ENCODE results near the gene DIAPH2. TPM values are rescaled to one million over a fixed set of nuclear protein-coding genes. Genes with fewer than 3 reads are reported as not detected.

DIAPH2 gene
- total RNA-seq, 1 experiment from 2014 or later: 10.9 TPM

GRCh38 chrX:96650023-96650422, 34.6 kb upstream of the DIAPH2 start:
- no peaks in the 10 kb centered on the region for H3K79me2 ChIP-seq (ENCODE audit: insufficient read depth, low read length)
- no peaks in the 10 kb centered on the region for H3K36me3 ChIP-seq (ENCODE audit: control insufficient read depth in 1 of 2, insufficient read depth in 2 of 2, low read length in 2 of 2)
- no peak overlapping the region for H2AFZ ChIP-seq (ENCODE audit: low read depth, low read length, poor library complexity, severe bottlenecking)
- no TSS peak for BruUV-seq (replicated peaks)
- intact Hi-C loops (cut with micrococcal nuclease): no loop called here
- no peak overlapping the region for H3K4me2 ChIP-seq (ENCODE audit: low read length)
- no peaks in the 10 kb centered on the region for H3K9me3 ChIP-seq (ENCODE audit: control insufficient read depth in 1 of 2, insufficient read depth in 1 of 2, low read depth in 1 of 2, low read length in 2 of 2)
- no peaks in the 10 kb centered on the region for H3K9me2 ChIP-seq (ENCODE audit: insufficient read depth)
- no peaks in the 10 kb centered on the region for H4K20me1 ChIP-seq (ENCODE audit: insufficient read depth)
- no peak for TF ChIP-seq ATF3 (IDR thresholded peaks at IDR 0.05)
- TF ChIP-seq RAD21 (IDR thresholded peaks at IDR 0.05; ENCODE audit: low read depth): no peak
- TF ChIP-seq CBX3 (IDR thresholded peaks at IDR 0.05; ENCODE audit: low read depth): no peak
- no peak for TF ChIP-seq SRF (IDR thresholded peaks at IDR 0.05; ENCODE audit: low read depth)
- TF ChIP-seq CTCF (IDR thresholded peaks at IDR 0.05 in 2 of 3, conservative IDR thresholded peaks at IDR 0.05 in 1 of 3; ENCODE audit: borderline replicate concordance in 1 of 3, insufficient read depth in 1 of 3, low read depth in 2 of 3, low read length in 2 of 3): no peak
- no peak for TF ChIP-seq JUND (IDR thresholded peaks at IDR 0.05)
- no peak for TF ChIP-seq MAX (IDR thresholded peaks at IDR 0.05)
- H3K4me1 ChIP-seq (ENCODE audit: control insufficient read depth in 1 of 2, insufficient read depth in 2 of 2, low read length in 2 of 2): no peaks in the 10 kb centered on the region
- no peak overlapping the region for H3K4me3 ChIP-seq (replicated peaks in 1 of 2; ENCODE audit: low read depth in 1 of 2, low read length in 2 of 2)
- ChIA-PET RAD21 (ENCODE audit: low non-redundant PET in 1 of 2, low total read pairs in 2 of 2, uncharacterized antibody in 2 of 2, unreplicated experiment in 2 of 2) (no interaction called here), POLR2A (no interaction called here), CTCF (no interaction called here)
- no peak for DNase-seq (ENCODE audit: low read depth, low spot score)
- no peak overlapping the region for H3K9ac ChIP-seq (ENCODE audit: low read length)
- 0 out of 2 replicates have a peak, but pooled peaks cover 4% of the 10 kb centered on the region for H3K27me3 ChIP-seq (ENCODE audit: insufficient read depth, low read length)
- ATAC-seq: no peak
- H3K27ac ChIP-seq (ENCODE audit: low read depth, low read length): no peak overlapping the region

GRCh38 chrX:96655947-96656623, 28.6 kb upstream of the DIAPH2 start:
- no peaks in the 10 kb centered on the region for H3K9me2 ChIP-seq (ENCODE audit: insufficient read depth)
- no peak overlapping the region for H3K4me2 ChIP-seq (ENCODE audit: low read length)
- ATAC-seq (no peak), DNase-seq (ENCODE audit: low read depth, low spot score) (no peak)
- no peaks in the 10 kb centered on the region for H3K36me3 ChIP-seq (ENCODE audit: control insufficient read depth in 1 of 2, insufficient read depth in 2 of 2, low read length in 2 of 2)
- 0 out of 2 replicates have a peak, but pooled peaks cover 4% of the 10 kb centered on the region for H3K27me3 ChIP-seq (ENCODE audit: insufficient read depth, low read length)
- no TSS peak for BruUV-seq (replicated peaks)
- H3K9me3 ChIP-seq (ENCODE audit: control insufficient read depth in 1 of 2, insufficient read depth in 1 of 2, low read depth in 1 of 2, low read length in 2 of 2): no peaks in the 10 kb centered on the region
- intact Hi-C loops (cut with micrococcal nuclease): no loop called here
- no peaks in the 10 kb centered on the region for H3K79me2 ChIP-seq (ENCODE audit: insufficient read depth, low read length)
- no peak overlapping the region for H3K27ac ChIP-seq (ENCODE audit: low read depth, low read length)
- no peak overlapping the region for H3K4me3 ChIP-seq (replicated peaks in 1 of 2; ENCODE audit: low read depth in 1 of 2, low read length in 2 of 2)
- H3K9ac ChIP-seq (ENCODE audit: low read length): no peak overlapping the region
- ChIA-PET POLR2A (no interaction called here), CTCF (no interaction called here), RAD21 (ENCODE audit: low non-redundant PET in 1 of 2, low total read pairs in 2 of 2, uncharacterized antibody in 2 of 2, unreplicated experiment in 2 of 2) (no interaction called here)
- H3K4me1 ChIP-seq (ENCODE audit: control insufficient read depth in 1 of 2, insufficient read depth in 2 of 2, low read length in 2 of 2): no peaks in the 10 kb centered on the region
- no peaks in the 10 kb centered on the region for H4K20me1 ChIP-seq (ENCODE audit: insufficient read depth)
- H2AFZ ChIP-seq (ENCODE audit: low read depth, low read length, poor library complexity, severe bottlenecking): no peak overlapping the region
- TF ChIP-seq ZFX (IDR thresholded peaks at IDR 0.05) (no peak), REST (IDR thresholded peaks at IDR 0.05; ENCODE audit: low read depth) (no peak), CEBPB (IDR thresholded peaks at IDR 0.05; ENCODE audit: low read depth) (no peak), CTCF (IDR thresholded peaks at IDR 0.05 in 2 of 3, conservative IDR thresholded peaks at IDR 0.05 in 1 of 3; ENCODE audit: borderline replicate concordance in 1 of 3, insufficient read depth in 1 of 3, low read depth in 2 of 3, low read length in 2 of 3) (no peak)

Measured in HCT116 (cell line).